SJCRH30 (cell line): ENCODE results near the gene PALLD. TPM values are rescaled to one million over a fixed set of nuclear protein-coding genes. Genes with fewer than 3 reads are reported as not detected.
A peak's percentile ranks its signal among the peaks of the same experiment; 100 is the strongest.

Experiments used
- DNase-seq, 2 experiments: peaks; one replicate each; pipeline ENCODE4 v3.0.0-alpha.2; 2015 to 2020
- H3K27ac ChIP-seq: fragments of 250-450 bp; sonication (Bioruptor Pico); 2 replicates; pipeline ENCODE4 v1.5.1; 2020; ENCODE audit warnings: mild to moderate bottlenecking, moderate library complexity
- H3K27me3 ChIP-seq: fragments of 250-450 bp; sonication (Bioruptor Pico); 2 replicates; pipeline ENCODE4 v1.5.1; 2020; ENCODE audit warnings: mild to moderate bottlenecking, moderate library complexity
- H3K36me3 ChIP-seq: fragments of 250-450 bp; sonication (Bioruptor Pico); 2 replicates; pipeline ENCODE4 v1.5.1; 2020; ENCODE audit warnings: mild to moderate bottlenecking, moderate library complexity
- H3K4me1 ChIP-seq: fragments of 250-450 bp; sonication (Bioruptor Pico); 2 replicates; pipeline ENCODE4 v1.5.1; 2020; ENCODE audit warnings: mild to moderate bottlenecking, moderate library complexity
- H3K4me3 ChIP-seq: fragments of 250-450 bp; sonication (Bioruptor Pico); 2 replicates; pipeline ENCODE4 v1.5.1; 2020; ENCODE audit warnings: mild to moderate bottlenecking, moderate library complexity
- H3K9me3 ChIP-seq: fragments of 250-450 bp; sonication (Bioruptor Pico); replicated peaks from 2 replicates; pipeline ENCODE4 v1.5.1; 2020; ENCODE audit warnings: mild to moderate bottlenecking, moderate library complexity
- total RNA-seq: library from RNA; depleted of rRNA; stranded (reverse); fragments of >200 nt; shearing (Covaris generic); gene quantifications from 2 replicates; pipeline ENCODE4 v1.2.3, GENCODE V29; 2014

PALLD gene
- total RNA-seq, 1 experiment from 2014 or later = 47.3 TPM

DNA sequence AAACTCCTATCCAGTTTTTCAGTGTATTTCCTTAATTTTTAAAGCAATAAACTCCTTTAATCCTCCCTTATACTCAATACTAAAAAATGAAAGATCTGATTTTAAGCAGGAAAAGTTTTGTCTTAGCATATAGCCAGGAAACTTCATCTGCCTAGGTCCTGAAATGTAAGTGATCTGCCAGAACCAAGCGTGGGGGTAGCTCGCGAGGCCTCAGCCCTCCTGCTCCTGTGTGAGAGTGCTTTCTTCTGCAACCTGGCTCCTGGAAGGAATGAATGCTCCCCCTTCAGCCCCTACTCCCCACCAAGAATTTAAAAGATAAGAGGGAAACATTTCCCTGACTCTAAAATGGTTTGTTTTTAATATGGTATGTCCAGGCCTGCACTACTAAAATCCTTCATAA, 353.1 kb downstream of the PALLD start:
- peaks cover 9% of the 10 kb centered on the region for H3K36me3 ChIP-seq

GRCh38 chr4:168852387-168852786, 355.5 kb downstream of the PALLD start:
- no peaks in the 10 kb centered on the region for H3K27me3 ChIP-seq
- no peak overlapping the region; the same call in 1 of the 2 replicates for H3K27ac ChIP-seq
- no peaks in the 10 kb centered on the region for H3K9me3 ChIP-seq
- peaks cover 51% of the 10 kb centered on the region for H3K4me1 ChIP-seq
- no peak overlapping the region for H3K4me3 ChIP-seq
- no peak for DNase-seq
- H3K36me3 ChIP-seq = peaks cover 18% of the 10 kb centered on the region

More for the DNA sequence above, 353.1 kb downstream of the PALLD start:
- H3K27me3 ChIP-seq = no peaks in the 10 kb centered on the region
- H3K9me3 ChIP-seq = no peaks in the 10 kb centered on the region
- H3K4me1 ChIP-seq = peaks cover 35% of the 10 kb centered on the region
- DNase-seq = no peak
- no peak overlapping the region for H3K4me3 ChIP-seq
- H3K27ac ChIP-seq = no peak overlapping the region; the same call in 1 of the 2 replicates

GRCh38 chr4:168852933-168853713, 356.3 kb downstream of the PALLD start:
- Histone ChIP-seq H3K4me3 (no peak overlapping the region), H3K27ac (peak overlapping the region; percentile 35), H3K36me3 (peaks cover 18% of the 10 kb centered on the region), H3K27me3 (no peaks in the 10 kb centered on the region), H3K9me3 (no peaks in the 10 kb centered on the region), H3K4me1 (peaks cover 55% of the 10 kb centered on the region)
- peak; percentile 42 to 67 for DNase-seq

- DNase-seq = no peak
- H3K9me3 ChIP-seq = no peaks in the 10 kb centered on the region
- peak overlapping the region; percentile 35 for H3K27ac ChIP-seq
- H3K27me3 ChIP-seq = no peaks in the 10 kb centered on the region
- H3K4me1 ChIP-seq = peaks cover 53% of the 10 kb centered on the region
- no peak overlapping the region for H3K4me3 ChIP-seq
- H3K36me3 ChIP-seq = peaks cover 18% of the 10 kb centered on the region
These were observed 356.9 kb downstream of the PALLD start for GRCh38 chr4:168853770-168854169.

DNA sequence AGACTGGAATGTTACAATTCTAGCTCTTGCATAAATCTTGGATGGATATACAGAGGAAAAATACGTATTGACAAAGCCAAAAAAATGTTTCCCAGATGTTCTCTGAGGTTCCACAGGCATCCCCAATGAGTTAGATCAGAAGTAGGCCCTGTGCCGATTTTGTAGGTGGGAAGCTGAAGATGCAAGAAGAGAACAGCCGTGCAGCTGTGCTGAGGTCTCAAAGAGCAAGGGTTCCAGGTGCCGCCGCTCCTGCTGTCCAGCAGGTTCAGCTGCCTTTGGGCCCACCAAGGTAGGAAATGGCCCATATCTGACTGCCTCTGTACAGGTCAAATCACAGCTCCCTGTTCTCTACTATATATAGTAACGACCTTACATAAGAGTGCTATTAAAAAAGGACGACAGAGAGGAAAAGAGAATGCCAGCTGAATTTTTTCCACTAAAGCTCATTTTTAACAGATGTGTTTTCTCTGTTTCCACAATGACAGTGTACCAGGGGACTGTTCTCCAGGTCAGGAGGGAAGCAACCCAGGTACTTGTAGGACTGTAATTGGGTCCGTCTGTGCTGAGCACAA, 357.6 kb downstream of the PALLD start:
- no peaks in the 10 kb centered on the region for H3K27me3 ChIP-seq
- H3K27ac ChIP-seq = peak overlapping the region; percentile 35
- H3K4me3 ChIP-seq = no peak overlapping the region
- H3K9me3 ChIP-seq = no peaks in the 10 kb centered on the region
- DNase-seq = no peak
- H3K4me1 ChIP-seq = peaks cover 54% of the 10 kb centered on the region
- H3K36me3 ChIP-seq = peaks cover 18% of the 10 kb centered on the region

GRCh38 chr4:168856312-168856711, 359.5 kb downstream of the PALLD start:
- H3K4me1 ChIP-seq = peaks cover 56% of the 10 kb centered on the region
- H3K4me3 ChIP-seq = no peak overlapping the region
- DNase-seq = peak; percentile 85 to 91
- peaks cover 19% of the 10 kb centered on the region for H3K36me3 ChIP-seq
- no peaks in the 10 kb centered on the region for H3K9me3 ChIP-seq
- H3K27me3 ChIP-seq = no peaks in the 10 kb centered on the region
- H3K27ac ChIP-seq = peak overlapping the region; percentile 97

GRCh38 chr4:168857009-168857408, 360.2 kb downstream of the PALLD start:
- no peak overlapping the region for H3K4me3 ChIP-seq
- H3K27ac ChIP-seq = peak overlapping the region; percentile 97
- no peaks in the 10 kb centered on the region for H3K27me3 ChIP-seq
- peaks cover 26% of the 10 kb centered on the region for H3K36me3 ChIP-seq
- peaks cover 56% of the 10 kb centered on the region for H3K4me1 ChIP-seq
- no peaks in the 10 kb centered on the region for H3K9me3 ChIP-seq
- peak in 1 of 2 experiments; percentile 37 for DNase-seq

- peaks cover 54% of the 10 kb centered on the region for H3K4me1 ChIP-seq
- DNase-seq = peak in 1 of 2 experiments; percentile 23
- peaks cover 33% of the 10 kb centered on the region for H3K36me3 ChIP-seq
- no peaks in the 10 kb centered on the region for H3K9me3 ChIP-seq
- no peaks in the 10 kb centered on the region for H3K27me3 ChIP-seq
- H3K4me3 ChIP-seq = no peak overlapping the region
- peak overlapping the region; percentile 97 for H3K27ac ChIP-seq
These were observed 360.9 kb downstream of the PALLD start for GRCh38 chr4:168857546-168858314.

GRCh38 chr4:168859100-168859499, 362.2 kb downstream of the PALLD start:
- Histone ChIP-seq H3K4me1 (peaks cover 42% of the 10 kb centered on the region), H3K36me3 (peaks cover 35% of the 10 kb centered on the region), H3K27me3 (no peaks in the 10 kb centered on the region), H3K27ac (peak overlapping the region; percentile 25), H3K9me3 (no peaks in the 10 kb centered on the region), H3K4me3 (no peak overlapping the region)
- DNase-seq = peak; percentile 23 to 51

- H3K4me1 ChIP-seq = peaks cover 39% of the 10 kb centered on the region
- no peak for DNase-seq
- peaks cover 34% of the 10 kb centered on the region for H3K36me3 ChIP-seq
- H3K4me3 ChIP-seq = no peak overlapping the region
- no peaks in the 10 kb centered on the region for H3K9me3 ChIP-seq
- H3K27me3 ChIP-seq = no peaks in the 10 kb centered on the region
- H3K27ac ChIP-seq = no peak overlapping the region; the same call in 1 of the 2 replicates
These were observed 363.2 kb downstream of the PALLD start for GRCh38 chr4:168859888-168860694.

DNA sequence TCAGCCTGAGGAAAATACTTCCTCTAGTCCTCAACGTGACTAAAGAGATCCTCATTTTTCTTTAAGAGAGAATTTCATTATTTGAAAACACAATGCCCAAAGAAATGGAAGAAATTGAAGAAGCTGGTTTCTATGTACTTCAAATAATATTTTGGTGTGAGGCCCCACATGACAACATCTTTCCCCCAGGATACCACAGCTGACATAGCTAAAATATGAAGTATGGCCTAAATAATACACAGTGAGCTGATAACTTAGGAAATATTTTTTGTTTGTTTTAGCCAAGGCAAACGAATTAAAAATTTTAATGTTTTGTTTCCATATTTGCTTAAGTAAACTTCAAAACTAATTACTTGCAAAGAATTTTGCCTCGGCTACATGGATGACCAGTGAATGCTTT, 364.0 kb downstream of the PALLD start:
- no peaks in the 10 kb centered on the region for H3K27me3 ChIP-seq
- H3K4me1 ChIP-seq = peaks cover 34% of the 10 kb centered on the region
- H3K4me3 ChIP-seq = no peak overlapping the region
- H3K36me3 ChIP-seq = peaks cover 26% of the 10 kb centered on the region
- no peaks in the 10 kb centered on the region for H3K9me3 ChIP-seq
- no peak for DNase-seq
- H3K27ac ChIP-seq = no peak overlapping the region

DNA sequence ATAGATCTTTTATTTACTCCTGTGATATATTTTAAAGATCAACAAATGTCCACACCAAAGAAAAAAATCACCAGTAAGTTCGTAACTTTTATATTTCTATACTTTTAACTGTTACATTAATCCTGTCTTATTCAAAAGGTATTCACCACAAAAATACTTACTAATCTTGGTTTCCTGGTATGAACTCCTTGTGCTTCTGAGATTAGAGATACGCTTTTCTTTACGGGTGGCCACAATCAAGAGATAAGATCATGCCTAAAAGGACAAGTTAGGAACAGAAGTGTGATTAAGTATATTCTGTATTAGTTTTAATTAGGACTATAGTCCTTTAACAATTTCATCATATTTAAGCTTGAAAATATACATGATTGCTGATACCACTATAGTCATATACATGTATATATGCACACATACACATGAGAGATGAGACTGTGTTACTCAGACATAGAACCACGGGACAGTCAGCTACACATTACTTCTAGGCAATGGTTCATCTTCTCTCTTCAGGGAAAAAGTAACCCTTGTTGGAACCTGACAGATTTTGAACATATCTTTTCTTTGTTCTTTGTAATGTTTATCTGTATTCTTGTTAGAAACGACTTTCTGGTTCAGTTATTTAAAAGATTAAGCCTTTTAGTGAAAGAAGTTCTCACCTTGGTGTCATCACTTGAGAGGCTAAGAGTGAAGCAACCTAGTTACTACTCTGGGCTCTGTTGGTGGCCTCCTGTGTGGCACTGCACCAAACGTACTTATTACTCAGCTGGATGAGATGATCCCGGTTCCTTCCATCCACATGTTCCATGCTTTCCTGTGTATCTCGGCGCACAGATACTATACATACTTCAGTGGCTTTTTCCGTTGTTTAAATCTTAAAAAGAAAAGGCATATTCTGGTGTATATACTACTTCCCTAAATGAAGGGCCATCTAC, 367.1 kb downstream of the PALLD start:
- no peak for DNase-seq
- Histone ChIP-seq H3K4me1 (peaks cover 7% of the 10 kb centered on the region), H3K27ac (no peak overlapping the region)

DNA sequence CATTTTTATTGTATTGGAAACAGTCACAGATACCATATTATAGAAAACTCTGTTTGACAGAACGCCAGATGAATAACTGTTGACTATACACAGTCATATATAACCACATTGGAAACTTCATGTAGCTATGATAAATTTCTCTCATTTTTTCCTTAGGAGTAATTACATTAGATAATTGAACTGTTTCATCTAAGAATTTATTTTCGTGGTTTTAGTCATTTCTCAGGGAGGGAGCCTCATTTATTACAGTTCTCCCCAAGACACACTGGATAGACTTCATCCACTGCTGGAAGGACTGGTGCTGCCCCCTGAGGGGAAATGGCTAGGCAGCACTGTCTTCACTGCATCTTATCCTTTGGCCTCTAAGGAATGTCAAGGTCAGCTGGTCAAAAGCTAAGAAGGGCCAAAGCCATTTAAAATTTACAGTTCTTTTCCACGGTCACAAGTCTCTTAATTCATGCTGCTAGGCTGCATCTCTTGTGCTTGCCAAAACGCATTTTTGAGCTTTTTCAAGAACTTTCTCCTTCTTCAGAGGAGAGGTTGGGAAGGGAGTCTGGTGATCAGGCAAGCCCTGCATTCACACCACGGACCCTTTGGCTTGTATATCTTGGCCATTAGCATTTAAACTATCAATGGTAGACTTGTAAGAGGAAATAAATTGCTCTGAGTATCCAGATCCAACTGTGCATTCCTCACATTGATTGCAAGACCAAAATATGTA, 368.1 kb downstream of the PALLD start:
- H3K27ac ChIP-seq = no peak overlapping the region
- H3K4me3 ChIP-seq = no peak overlapping the region
- no peak for DNase-seq
- H3K4me1 ChIP-seq = no peaks in the 10 kb centered on the region
- H3K9me3 ChIP-seq = no peaks in the 10 kb centered on the region
- H3K27me3 ChIP-seq = no peaks in the 10 kb centered on the region
- H3K36me3 ChIP-seq = peaks cover 32% of the 10 kb centered on the region

More for the DNA sequence above, 367.1 kb downstream of the PALLD start:
- H3K9me3 ChIP-seq = no peaks in the 10 kb centered on the region
- peaks cover 32% of the 10 kb centered on the region for H3K36me3 ChIP-seq
- H3K27me3 ChIP-seq = no peaks in the 10 kb centered on the region
- H3K4me3 ChIP-seq = no peak overlapping the region
